Neural progenitor cell (in vitro differentiated cells): Measurements from ENCODE around the gene ZSCAN30.

Source experiments
- CTCF ChIP-seq: fragments of 200-600 bp; sonication (generic); IDR thresholded peaks from 2 replicates; pipeline ENCODE4 v1.5.1; 2017; ENCODE audit warnings: antibody characterized with exemption, mild to moderate bottlenecking
- EZH2 ChIP-seq: fragments of 200-600 bp; sonication (generic); IDR thresholded peaks from 2 replicates; pipeline ENCODE4 v1.6.1; 2017; ENCODE audit warnings: antibody characterized with exemption, mild to moderate bottlenecking, moderate library complexity
- EZH2phosphoT487 ChIP-seq: fragments of 200-600 bp; sonication (generic); IDR thresholded peaks from 2 replicates; pipeline ENCODE4 v1.6.1; 2017; ENCODE audit warnings: antibody characterized with exemption

- TF ChIP-seq EZH2 (no peak), CTCF (no peak), EZH2phosphoT487 (no peak)
Observed at GRCh38 chr18:35322486-35323458, 32.7 kb upstream of the ZSCAN30 start.
